22Rv1 (cell line): ENCODE data around the gene ATP5F1A.
A peak's percentile ranks its signal among the peaks of the same experiment; 100 is the strongest.
"Not testable (repeated sequence)": the region's sequence is repeated elsewhere in the genome, so short reads cannot be mapped to it uniquely, and the experiment has no call there.

ENCODE experiments used
- H3K27ac ChIP-seq: fragments of 450-650 bp; 2 replicates; pipeline ENCODE4 v1.5.1; 2017
- CTCF ChIP-seq: fragments of 450-650 bp; IDR thresholded peaks from 2 replicates; pipeline ENCODE4 v1.5.1; 2017; ENCODE audit warnings: mild to moderate bottlenecking
- ZFX ChIP-seq: fragments of 450-650 bp; IDR thresholded peaks from 2 replicates; pipeline ENCODE4 v1.6.1; 2017; ENCODE audit warnings: antibody characterized with exemption, borderline replicate concordance

Gene ATP5F1A

DNA sequence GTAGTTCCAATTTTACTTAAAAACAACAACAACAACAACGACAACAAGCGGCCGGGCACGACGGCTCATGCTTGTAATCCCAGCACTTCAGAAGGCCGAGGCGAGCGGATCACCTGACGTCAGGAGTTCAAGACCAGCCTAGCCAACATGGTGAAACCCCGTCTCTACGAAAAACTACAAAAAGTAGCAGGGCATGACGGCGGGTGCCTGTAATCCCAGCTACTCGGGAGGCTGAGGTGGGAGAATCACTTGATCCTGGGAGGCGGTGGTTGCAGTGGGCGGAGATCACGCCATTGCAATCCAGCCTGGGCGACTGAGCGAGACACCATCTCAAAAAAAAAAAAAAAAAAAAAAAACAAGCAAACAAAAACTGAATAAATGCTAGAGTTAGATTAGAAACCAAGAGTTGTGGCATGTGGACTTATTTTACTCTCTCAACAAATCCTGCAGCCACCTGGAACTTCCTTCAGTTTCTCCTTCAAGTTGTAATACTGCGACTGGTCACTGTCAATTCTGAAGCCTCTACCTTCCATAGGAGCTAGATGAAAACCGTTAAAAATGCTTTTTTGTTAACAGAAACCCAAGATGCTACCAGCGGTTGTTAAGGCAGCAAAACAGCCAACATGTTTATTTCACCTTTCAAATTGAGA is 1.3 kb downstream of the ATP5F1A start:
- no peak for TF ChIP-seq ZFX
- TF ChIP-seq CTCF = no peak
- H3K27ac ChIP-seq = peak overlapping the region; percentile 89

DNA sequence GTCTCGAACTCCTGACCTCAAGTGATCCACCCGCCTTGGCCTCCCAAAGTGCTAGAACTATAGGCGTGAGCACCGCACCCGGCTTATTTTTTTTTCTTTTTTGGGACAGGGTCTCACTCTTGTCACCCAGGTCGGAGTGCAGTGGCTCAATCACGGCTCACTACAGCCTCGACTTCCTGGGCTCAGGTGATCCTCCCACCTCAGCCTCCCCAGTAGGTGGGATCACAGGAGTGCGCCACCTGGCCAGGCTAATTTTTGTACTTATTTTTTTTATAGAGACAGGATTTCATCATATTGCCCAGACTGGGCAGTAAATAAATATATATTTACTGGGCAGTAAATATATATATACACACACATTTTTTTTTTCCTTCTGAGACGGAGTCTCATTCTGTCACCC is 2.6 kb downstream of the ATP5F1A start:
- no peak overlapping the region for H3K27ac ChIP-seq
- TF ChIP-seq CTCF = no peak
- no peak for TF ChIP-seq ZFX

GRCh38 chr18:46088501-46088900 is 9.6 kb downstream of the ATP5F1A start:
- H3K27ac ChIP-seq = not testable (repeated sequence)

- TF ChIP-seq CTCF = no peak
- no peak for TF ChIP-seq ZFX
Measured at GRCh38 chr18:46084431-46084830, 13.7 kb downstream of the ATP5F1A start.

GRCh38 chr18:46080156-46080555 is 17.9 kb downstream of the ATP5F1A start:
- TF ChIP-seq ZFX (no peak), CTCF (no peak)
- no peak overlapping the region for H3K27ac ChIP-seq

More at GRCh38 chr18:46084431-46084830, 13.7 kb downstream of the ATP5F1A start:
- no peak overlapping the region for H3K27ac ChIP-seq

- no peak overlapping the region for H3K27ac ChIP-seq
- no peak for TF ChIP-seq ZFX
- no peak for TF ChIP-seq CTCF
Measured at GRCh38 chr18:46079336-46079735, 18.8 kb downstream of the ATP5F1A start.

DNA sequence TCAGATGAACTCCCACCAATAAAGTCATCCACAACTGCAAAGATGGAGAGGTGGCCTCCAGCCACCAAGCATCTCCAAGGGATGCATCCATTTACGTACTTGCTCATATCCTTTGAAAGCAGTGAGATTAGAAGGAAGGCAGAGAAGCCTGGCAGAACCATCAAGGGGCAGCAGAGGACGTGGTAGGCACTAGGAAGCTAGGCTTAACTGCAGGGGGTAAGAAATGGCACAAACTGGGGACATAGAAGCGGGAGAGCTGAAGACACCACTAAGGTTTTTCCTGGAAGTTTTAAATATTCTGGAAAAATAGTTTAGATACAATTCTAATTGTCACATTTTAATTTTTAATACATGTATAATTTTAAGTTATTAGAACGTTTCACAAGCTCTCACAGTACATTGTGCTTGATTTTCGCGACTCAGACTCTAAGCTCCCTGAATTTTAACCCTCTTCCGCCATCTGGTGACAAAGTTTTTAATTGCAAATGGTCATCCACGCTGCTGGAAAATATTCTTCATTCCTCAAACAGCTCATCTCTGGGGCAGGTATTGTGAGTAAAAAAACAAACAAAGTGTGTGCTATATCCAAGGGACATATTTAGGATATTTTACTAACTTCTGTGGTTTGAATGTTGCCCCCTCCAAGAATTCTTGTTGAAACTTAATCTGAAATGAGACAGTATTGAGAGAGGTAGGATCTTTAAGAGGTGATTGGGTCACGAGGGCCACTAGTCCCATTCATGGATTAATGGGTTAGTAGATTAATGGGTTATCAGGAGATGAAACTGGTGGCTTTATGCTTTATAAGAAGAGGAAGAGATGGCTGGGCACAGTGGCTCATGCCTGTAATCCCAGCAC is 24.4 kb downstream of the ATP5F1A start:
- no peak overlapping the region for H3K27ac ChIP-seq
- TF ChIP-seq ZFX (no peak), CTCF (peak; percentile 79)
